Measurements from ENCODE around the gene KCNAB2. TPM values are rescaled to one million over a fixed set of nuclear protein-coding genes. Genes with fewer than 3 reads are reported as not detected.

The KCNAB2 gene
- polyA plus RNA-seq, 10 donors, result 3.7 to 9.0 (median 5.7) TPM

GRCh38 chr1:6148497-6149241, 103.0 kb downstream of the KCNAB2 start:
- DNase-seq, result peak in 1 of 3 donors; percentile 19

DNA sequence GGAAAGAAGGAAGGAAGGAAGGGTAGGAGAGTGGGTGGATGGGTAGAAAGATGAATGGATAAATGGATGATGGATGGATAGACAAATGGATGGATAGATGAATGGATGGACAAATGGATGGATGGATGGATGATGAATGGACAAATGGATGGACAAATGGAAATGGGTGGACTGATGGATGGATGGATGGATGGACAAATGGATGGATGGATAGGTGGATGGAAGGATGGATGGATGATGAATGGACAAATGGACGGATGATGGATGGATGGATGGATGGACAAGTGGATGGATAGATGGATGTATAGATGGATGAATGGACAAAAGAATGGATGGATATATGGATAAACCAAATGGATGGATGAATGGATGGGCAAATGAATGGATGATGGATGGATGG, 103.9 kb downstream of the KCNAB2 start:
- no peak for DNase-seq

GRCh38 chr1:6150006-6150938, 104.6 kb downstream of the KCNAB2 start:
- no peak for DNase-seq

Other genes starting within 250 kb of the KCNAB2 start
- 1 to 10 TPM; 2.9 to 6.4 (median 3.6) TPM for gene NPHP4, start 53.5 kb upstream of the KCNAB2 start, polyA plus RNA-seq (ENCODE audit: insufficient read length in 10 of 10)
- gene CHD5, start 134.4 kb downstream of the KCNAB2 start, polyA plus RNA-seq (ENCODE audit: insufficient read length in 10 of 10), result under 1 TPM; 0.04 to 0.40 (median 0.21) TPM
- 100 to 1,000 TPM; 567 to 780 (median 631) TPM for gene RPL22, start 153.7 kb downstream of the KCNAB2 start, polyA plus RNA-seq (ENCODE audit: insufficient read length in 10 of 10)
- 10 to 100 TPM; 11.5 to 37.2 (median 15.0) TPM for gene RNF207, start 160.2 kb downstream of the KCNAB2 start, polyA plus RNA-seq (ENCODE audit: insufficient read length in 10 of 10)
- gene ICMT, start 190.1 kb downstream of the KCNAB2 start, polyA plus RNA-seq (ENCODE audit: insufficient read length in 10 of 10), result 10 to 100 TPM; 35.9 to 51.9 (median 42.9) TPM
- not detected for gene HES3, start 198.3 kb downstream of the KCNAB2 start, polyA plus RNA-seq (ENCODE audit: insufficient read length in 10 of 10)
- 10 to 100 TPM in 9 of 10 donors, 1 to 10 TPM in 1; 9.5 to 26.1 (median 14.6) TPM for gene GPR153, start 215.2 kb downstream of the KCNAB2 start, polyA plus RNA-seq (ENCODE audit: insufficient read length in 10 of 10)

Measured in muscle of back (tissue), 11 donors.